Stimulated activated CD4-positive, alpha-beta T cell treated with anti-CD3 and anti-CD28 coated beads, Interleukin-1b, Interleukin-23, amount 100 ng/mL, for 48 hours (primary cell): ENCODE results near the gene GSTA1.
A peak's percentile ranks its signal among the peaks of the same experiment; 100 is the strongest.
"Not testable (repeated sequence)": the region's sequence is repeated elsewhere in the genome, so short reads cannot be mapped to it uniquely, and the experiment has no call there.

Experiments used
- DNase-seq: peaks from one replicate; pipeline ENCODE4 v3.0.0-alpha.2; 2020

Gene GSTA1

GRCh38 chr6:52803668-52804255 lies at the start of gene GSTA1:
Gene GSTA1, minus strand, starts transcription at chr6:52803816. Its CDS starts 4,549 bp downstream, at chr6:52799267.
- DNase-seq: not testable (repeated sequence)

- DNase-seq: no peak
These were observed 45.5 kb upstream of the GSTA1 start for GRCh38 chr6:52849137-52849536.

GRCh38 chr6:52846002-52846401 lies 42.4 kb upstream of the GSTA1 start:
- DNase-seq: no peak

- no peak for DNase-seq
These were observed 40.0 kb upstream of the GSTA1 start for GRCh38 chr6:52843605-52844004.

GRCh38 chr6:52840763-52841585 lies 37.4 kb upstream of the GSTA1 start, which contains the start of gene GSTA5:
Gene GSTA5, minus strand, starts transcription at chr6:52840813.
- DNase-seq: no peak

- peak; percentile 47 for DNase-seq
These were observed 35.8 kb upstream of the GSTA1 start for GRCh38 chr6:52839124-52840055.

GRCh38 chr6:52834481-52834880 lies 30.9 kb upstream of the GSTA1 start:
- DNase-seq: no peak

GRCh38 chr6:52830869-52831268 lies 27.3 kb upstream of the GSTA1 start:
- DNase-seq: not testable (repeated sequence)

GRCh38 chr6:52829046-52829817 lies 25.6 kb upstream of the GSTA1 start:
- no peak for DNase-seq

- DNase-seq: not testable (repeated sequence)
These were observed 25.0 kb upstream of the GSTA1 start for GRCh38 chr6:52828621-52829020.

- DNase-seq: not testable (repeated sequence)
These were observed 23.6 kb upstream of the GSTA1 start for GRCh38 chr6:52827073-52827783.

GRCh38 chr6:52826513-52826912 lies 22.9 kb upstream of the GSTA1 start:
- no peak for DNase-seq

GRCh38 chr6:52825900-52826459 lies 22.4 kb upstream of the GSTA1 start:
- not testable (repeated sequence) for DNase-seq

GRCh38 chr6:52825270-52825793 lies 21.7 kb upstream of the GSTA1 start:
- not testable (repeated sequence) for DNase-seq

GRCh38 chr6:52821842-52822241 lies 18.2 kb upstream of the GSTA1 start:
- no peak for DNase-seq

- no peak for DNase-seq
These were observed 16.6 kb upstream of the GSTA1 start for GRCh38 chr6:52820198-52820597.

- DNase-seq: peak; percentile 38
These were observed 11.8 kb upstream of the GSTA1 start for GRCh38 chr6:52815167-52816092.

- DNase-seq: not testable (repeated sequence)
These were observed 10.9 kb upstream of the GSTA1 start for GRCh38 chr6:52814545-52814944.

GRCh38 chr6:52809777-52810176 lies 6.2 kb upstream of the GSTA1 start:
- DNase-seq: not testable (repeated sequence)

- no peak for DNase-seq
These were observed 5.0 kb upstream of the GSTA1 start for GRCh38 chr6:52808660-52809059.
